BLaER1 (cell line): ENCODE measurements around the gene NPDC1.

Source experiments
- H3K27ac ChIP-seq: shearing (Covaris generic); formaldehyde crosslinking; 2 replicates; pipeline ENCODE4 v1.8.1; 2022
- H3K27me3 ChIP-seq: shearing (Covaris generic); formaldehyde crosslinking; 2 replicates; pipeline ENCODE4 v1.8.1; 2022
- H3K36me3 ChIP-seq: shearing (Covaris generic); formaldehyde crosslinking; 2 replicates; pipeline ENCODE4 v1.8.1; 2022
- H3K4me1 ChIP-seq: shearing (Covaris generic); formaldehyde crosslinking; 2 replicates; pipeline ENCODE4 v1.8.1; 2022
- H3K4me2 ChIP-seq: shearing (Covaris generic); formaldehyde crosslinking; 2 replicates; pipeline ENCODE4 v1.8.1; 2022
- H3K4me3 ChIP-seq: shearing (Covaris generic); formaldehyde crosslinking; 2 replicates; pipeline ENCODE4 v1.8.1; 2022
- H3K9ac ChIP-seq: shearing (Covaris generic); formaldehyde crosslinking; 2 replicates; pipeline ENCODE4 v1.8.1; 2022
- H3K9me3 ChIP-seq: shearing (Covaris generic); formaldehyde crosslinking; 2 replicates; pipeline ENCODE4 v1.8.1; 2022
- H4K20me1 ChIP-seq: shearing (Covaris generic); formaldehyde crosslinking; 2 replicates; pipeline ENCODE4 v1.8.1; 2022
- Cebpa-rat ChIP-seq: shearing (Covaris generic); IDR thresholded peaks from 2 replicates; pipeline ENCODE4 v1.8.1; 2022

The NPDC1 gene

DNA sequence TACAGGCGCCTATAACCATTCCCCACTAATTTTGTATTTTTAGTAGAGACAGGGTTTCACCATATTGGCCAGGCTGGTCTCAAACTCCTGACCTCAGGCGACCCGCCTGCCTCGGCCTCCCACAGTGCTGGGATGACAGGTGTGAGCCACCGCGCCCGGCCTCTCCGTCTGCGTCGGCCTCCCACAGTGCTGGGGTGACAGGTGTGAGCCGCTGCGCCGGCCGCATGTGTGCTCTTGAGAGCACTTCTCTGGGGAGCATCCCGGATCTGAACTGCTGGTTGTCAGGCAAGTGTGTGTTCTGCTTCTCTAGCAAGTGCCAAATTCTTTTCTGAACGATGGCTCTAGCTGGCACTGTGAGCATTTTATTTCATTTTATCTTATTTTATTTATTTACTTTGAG is 11.6 kb upstream of the NPDC1 start:
- Histone ChIP-seq H4K20me1 (peaks cover 31% of the 10 kb centered on the region; the same call in 1 of the 2 replicates), H3K4me1 (peaks cover 17% of the 10 kb centered on the region; the same call in 1 of the 2 replicates), H3K9me3 (no peaks in the 10 kb centered on the region), H3K27me3 (peaks cover 43% of the 10 kb centered on the region), H3K4me2 (no peak overlapping the region), H3K36me3 (no peaks in the 10 kb centered on the region), H3K4me3 (no peak overlapping the region), H3K27ac (no peak overlapping the region), H3K9ac (no peak overlapping the region)
- TF ChIP-seq Cebpa-rat = no peak

- peaks cover 35% of the 10 kb centered on the region; the same call in 1 of the 2 replicates for H4K20me1 ChIP-seq
- H3K4me1 ChIP-seq = peaks cover 15% of the 10 kb centered on the region; the same call in 1 of the 2 replicates
- no peak overlapping the region for H3K4me2 ChIP-seq
- H3K27ac ChIP-seq = no peak overlapping the region
- H3K36me3 ChIP-seq = no peaks in the 10 kb centered on the region
- no peaks in the 10 kb centered on the region for H3K9me3 ChIP-seq
- no peak overlapping the region for H3K9ac ChIP-seq
- peaks cover 50% of the 10 kb centered on the region for H3K27me3 ChIP-seq
- TF ChIP-seq Cebpa-rat = no peak
- no peak overlapping the region for H3K4me3 ChIP-seq
Measured at GRCh38 chr9:137056739-137057415, 10.9 kb upstream of the NPDC1 start.

DNA sequence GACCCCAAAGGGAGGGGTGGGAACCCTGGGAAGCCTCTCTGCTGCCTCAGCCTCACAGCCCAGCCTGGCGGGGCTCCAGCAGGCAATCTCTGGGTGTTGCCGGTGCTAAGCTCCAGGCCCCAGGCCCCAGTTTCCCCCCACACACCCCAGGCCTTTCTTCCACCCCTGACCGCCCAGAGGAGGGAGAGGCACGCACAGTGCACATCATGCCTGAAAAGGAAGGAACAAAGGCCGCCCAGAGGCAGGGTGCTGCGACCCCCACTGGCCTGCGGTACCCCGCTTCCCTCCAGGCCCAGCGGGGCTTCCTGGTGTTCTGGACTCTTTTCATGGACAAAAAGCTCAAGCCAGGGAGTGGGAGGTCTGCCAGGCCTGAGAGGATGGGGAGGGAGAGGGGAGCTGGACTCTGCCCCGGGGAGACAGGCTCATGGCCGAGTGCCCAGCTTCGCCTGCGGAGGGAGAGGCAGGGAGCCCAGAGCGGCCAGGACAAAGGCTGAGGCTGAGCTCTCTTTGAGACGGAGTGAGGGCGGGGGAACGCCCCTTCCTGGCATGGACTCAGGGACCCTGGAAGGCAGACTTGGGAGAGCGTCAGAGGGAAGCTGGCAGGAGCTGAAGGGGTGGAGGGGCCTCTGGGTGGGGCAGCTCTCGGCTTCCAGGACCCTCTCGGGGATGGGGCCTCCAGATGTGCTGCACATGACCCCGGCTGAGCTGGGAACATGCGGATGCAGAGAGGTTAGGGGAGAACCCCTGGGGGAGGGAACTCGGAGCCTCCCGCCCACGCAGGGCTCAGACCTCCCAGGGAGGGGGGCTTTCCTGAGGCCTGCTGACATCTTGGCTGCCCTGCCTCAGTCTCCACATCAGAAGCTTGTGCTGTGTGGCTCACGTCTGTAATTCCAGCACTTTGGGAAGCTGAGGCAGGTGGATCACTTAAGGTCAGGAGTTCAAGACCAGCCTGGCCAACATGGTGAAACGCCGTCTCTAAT is 9.7 kb upstream of the NPDC1 start:
- peaks cover 47% of the 10 kb centered on the region; the same call in 1 of the 2 replicates for H4K20me1 ChIP-seq
- no peak overlapping the region for H3K4me2 ChIP-seq
- H3K27ac ChIP-seq = no peak overlapping the region
- H3K4me1 ChIP-seq = peaks cover 15% of the 10 kb centered on the region; the same call in 1 of the 2 replicates
- no peaks in the 10 kb centered on the region for H3K36me3 ChIP-seq
- no peak overlapping the region for H3K4me3 ChIP-seq
- TF ChIP-seq Cebpa-rat = no peak
- peaks cover 62% of the 10 kb centered on the region for H3K27me3 ChIP-seq
- no peak overlapping the region for H3K9ac ChIP-seq
- H3K9me3 ChIP-seq = no peaks in the 10 kb centered on the region

DNA sequence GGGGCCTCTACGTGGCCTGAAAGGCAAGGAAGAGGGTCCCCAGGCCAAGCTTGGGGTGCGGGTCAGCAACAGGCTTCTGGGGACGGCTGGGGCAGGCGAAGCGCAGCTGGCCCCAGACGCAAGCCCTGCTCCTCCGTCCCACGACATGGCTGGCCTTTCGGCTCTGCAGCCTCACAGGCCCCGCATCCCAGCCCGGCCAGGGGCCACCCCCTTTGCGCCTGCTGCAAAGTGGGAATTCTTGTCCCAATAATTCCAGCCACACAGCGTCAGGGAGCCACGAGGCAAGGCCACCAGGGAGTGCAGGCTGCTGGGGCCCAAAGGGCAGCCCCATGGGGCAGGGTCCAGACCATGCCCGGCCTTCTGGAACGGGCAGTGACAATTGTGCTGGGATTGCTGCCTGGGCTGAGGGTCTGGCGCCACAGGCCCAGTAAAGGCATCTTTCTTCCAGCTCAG is 9.0 kb upstream of the NPDC1 start:
- TF ChIP-seq Cebpa-rat = no peak
- Histone ChIP-seq H3K9me3 (no peaks in the 10 kb centered on the region), H3K4me3 (no peak overlapping the region), H3K27me3 (peaks cover 69% of the 10 kb centered on the region), H3K4me1 (peaks cover 15% of the 10 kb centered on the region; the same call in 1 of the 2 replicates), H3K27ac (no peak overlapping the region), H3K36me3 (no peaks in the 10 kb centered on the region), H3K9ac (no peak overlapping the region), H4K20me1 (peaks cover 54% of the 10 kb centered on the region), H3K4me2 (no peak overlapping the region)

- no peak for TF ChIP-seq Cebpa-rat
- H3K27me3 ChIP-seq = peaks cover 76% of the 10 kb centered on the region
- no peak within 1 kb of the TSS for H3K27ac ChIP-seq
- no peaks in the 10 kb centered on the region for H3K9me3 ChIP-seq
- peaks cover 62% of the 10 kb centered on the region for H4K20me1 ChIP-seq
- H3K4me2 ChIP-seq = peak within 1 kb of the TSS; percentile 37; the same call in 1 of the 2 replicates
- no peak within 1 kb of the TSS for H3K9ac ChIP-seq
- H3K4me1 ChIP-seq = peaks cover 15% of the 10 kb centered on the region; the same call in 1 of the 2 replicates
- H3K4me3 ChIP-seq = peak within 1 kb of the TSS; percentile 41; the same call in 1 of the 2 replicates
- H3K36me3 ChIP-seq = no peaks in the 10 kb centered on the region
Measured at GRCh38 chr9:137053944-137054931, 8.3 kb upstream of the NPDC1 start, which contains the start of gene ENTPD2. Gene ENTPD2, minus strand, starts transcription at chr9:137054061. Its CDS starts 64 bp downstream, at chr9:137053997.

DNA sequence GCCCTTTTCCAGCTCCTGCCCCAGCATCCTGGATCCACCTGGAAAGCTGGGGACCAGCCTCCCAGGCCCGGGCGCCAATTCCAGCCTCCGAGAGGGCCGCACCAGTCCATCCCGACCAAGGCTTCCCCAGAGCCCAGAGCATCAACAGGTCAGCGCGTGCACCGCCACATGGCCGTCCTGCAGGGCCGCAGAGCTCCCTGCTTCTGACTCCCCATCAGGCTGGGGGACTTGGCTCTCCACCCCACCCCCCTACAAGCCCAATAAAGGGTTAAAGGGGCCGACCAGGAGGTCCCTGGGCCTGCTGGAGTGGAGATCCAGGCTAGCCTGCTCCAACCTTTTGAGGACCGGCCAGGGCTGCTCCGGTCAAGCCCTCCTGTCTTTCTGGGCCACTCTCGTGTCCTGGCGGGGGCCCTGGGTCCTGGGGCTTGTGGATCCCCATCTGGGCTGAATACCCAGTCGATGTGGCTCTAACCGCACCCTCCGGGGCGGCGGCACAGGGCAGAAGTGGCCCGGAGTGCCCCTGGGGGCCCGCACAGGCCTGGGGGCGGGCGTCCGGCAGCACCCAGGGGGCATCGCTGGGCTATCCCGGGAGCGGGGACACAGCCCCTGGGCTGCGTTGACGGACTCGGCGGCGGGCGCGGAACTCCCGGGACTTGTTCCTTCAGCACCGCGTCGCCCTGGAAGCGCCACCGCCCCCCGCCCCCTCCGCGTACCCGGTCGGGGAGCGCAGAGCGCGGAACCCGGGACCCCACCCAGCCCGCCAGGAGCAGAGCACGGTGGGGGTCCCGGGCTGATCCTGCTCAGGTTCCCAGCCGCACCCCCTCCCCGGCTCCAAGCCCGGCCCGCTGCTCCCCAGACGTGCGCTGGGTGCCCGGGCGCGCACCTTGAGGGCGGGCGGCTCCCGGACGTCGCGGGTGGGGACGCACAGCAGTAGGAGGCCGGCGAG is 7.3 kb upstream of the NPDC1 start:
- no peak overlapping the region for H3K9ac ChIP-seq
- TF ChIP-seq Cebpa-rat = no peak
- H3K4me3 ChIP-seq = peak overlapping the region; percentile 41; the same call in 1 of the 2 replicates
- H3K36me3 ChIP-seq = no peaks in the 10 kb centered on the region
- H3K4me2 ChIP-seq = peak overlapping the region; percentile 37; the same call in 1 of the 2 replicates
- peaks cover 84% of the 10 kb centered on the region for H3K27me3 ChIP-seq
- no peaks in the 10 kb centered on the region for H3K9me3 ChIP-seq
- H3K27ac ChIP-seq = no peak overlapping the region
- H3K4me1 ChIP-seq = peaks cover 15% of the 10 kb centered on the region; the same call in 1 of the 2 replicates
- peaks cover 64% of the 10 kb centered on the region for H4K20me1 ChIP-seq

DNA sequence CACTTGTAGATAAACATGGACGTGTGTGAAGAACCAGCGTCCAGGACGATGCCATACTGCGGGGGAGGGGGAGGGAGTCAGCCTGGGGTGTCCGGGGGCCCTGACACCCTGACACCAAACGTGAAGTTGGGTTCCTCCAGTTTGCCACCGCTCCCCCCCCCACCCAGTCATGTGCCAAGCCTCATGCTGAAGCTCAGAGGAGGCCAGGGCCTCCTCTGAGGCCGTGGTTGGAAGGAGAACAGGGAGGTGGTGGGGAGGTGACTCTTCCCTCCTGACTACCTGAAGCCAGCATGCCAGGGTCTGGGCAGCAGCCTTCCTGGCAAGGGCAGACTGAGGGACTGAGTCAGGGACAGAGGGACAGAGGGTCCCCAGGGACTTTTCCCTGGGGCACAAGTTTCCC is 6.3 kb upstream of the NPDC1 start:
- Histone ChIP-seq H3K4me2 (no peak overlapping the region), H3K9me3 (no peaks in the 10 kb centered on the region), H3K36me3 (no peaks in the 10 kb centered on the region), H3K4me3 (no peak overlapping the region), H3K27ac (no peak overlapping the region), H3K9ac (no peak overlapping the region), H4K20me1 (peaks cover 72% of the 10 kb centered on the region), H3K4me1 (peaks cover 15% of the 10 kb centered on the region; the same call in 1 of the 2 replicates), H3K27me3 (peaks cover 93% of the 10 kb centered on the region)
- TF ChIP-seq Cebpa-rat = no peak

DNA sequence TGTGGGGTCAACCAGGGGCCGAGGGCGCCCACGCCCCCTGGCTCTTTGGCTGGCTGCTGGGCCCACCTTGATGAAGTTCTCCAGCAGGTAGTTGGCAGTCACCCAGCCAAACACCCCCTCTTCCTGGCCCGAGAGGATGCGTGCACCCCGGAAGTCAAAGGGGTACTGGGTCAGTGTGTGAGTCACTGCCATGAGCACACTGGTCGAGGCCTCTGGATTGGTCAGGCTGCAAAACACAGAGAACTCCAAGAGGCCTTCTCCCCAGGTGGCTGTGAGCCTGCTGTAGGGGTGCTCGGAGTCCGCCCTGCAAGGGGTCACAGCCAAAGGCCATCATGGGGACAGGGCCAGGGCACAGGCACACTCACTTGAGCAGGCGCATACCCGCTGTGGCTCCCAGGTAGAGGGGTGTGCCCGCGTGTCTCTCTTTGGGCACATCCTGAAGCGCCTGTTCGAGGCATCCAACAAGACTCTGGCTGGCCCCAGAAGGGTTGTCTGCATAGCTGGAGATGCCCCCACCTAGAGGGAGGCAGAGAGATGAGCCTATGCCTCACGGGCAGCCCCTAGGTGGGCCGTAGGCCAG is 5.3 kb upstream of the NPDC1 start:
- Histone ChIP-seq H3K4me3 (no peak overlapping the region), H3K4me2 (no peak overlapping the region), H3K9me3 (no peaks in the 10 kb centered on the region), H3K27me3 (peaks cover 97% of the 10 kb centered on the region), H3K4me1 (peaks cover 15% of the 10 kb centered on the region; the same call in 1 of the 2 replicates), H4K20me1 (peaks cover 71% of the 10 kb centered on the region), H3K9ac (no peak overlapping the region), H3K27ac (no peak overlapping the region), H3K36me3 (no peaks in the 10 kb centered on the region)
- TF ChIP-seq Cebpa-rat = no peak
